ENCODE data around the gene VAMP5. TPM values are rescaled to one million over a fixed set of nuclear protein-coding genes. Genes with fewer than 3 reads are reported as not detected.
A peak's percentile ranks its signal among the peaks of the same experiment; 100 is the strongest.

Gene VAMP5
- total and polyA plus RNA-seq, 4 donors: 9.7 to 74.6 (median 40.2) TPM

- TF ChIP-seq CTCF (IDR thresholded peaks at IDR 0.05; ENCODE audit: low read depth, low read length, missing input control): no peak
- no peak for TF ChIP-seq NR2F2 (IDR thresholded peaks at IDR 0.05)
These were observed 11.7 kb downstream of the VAMP5 start (continued) for GRCh38 chr2:85596026-85596333.

DNA sequence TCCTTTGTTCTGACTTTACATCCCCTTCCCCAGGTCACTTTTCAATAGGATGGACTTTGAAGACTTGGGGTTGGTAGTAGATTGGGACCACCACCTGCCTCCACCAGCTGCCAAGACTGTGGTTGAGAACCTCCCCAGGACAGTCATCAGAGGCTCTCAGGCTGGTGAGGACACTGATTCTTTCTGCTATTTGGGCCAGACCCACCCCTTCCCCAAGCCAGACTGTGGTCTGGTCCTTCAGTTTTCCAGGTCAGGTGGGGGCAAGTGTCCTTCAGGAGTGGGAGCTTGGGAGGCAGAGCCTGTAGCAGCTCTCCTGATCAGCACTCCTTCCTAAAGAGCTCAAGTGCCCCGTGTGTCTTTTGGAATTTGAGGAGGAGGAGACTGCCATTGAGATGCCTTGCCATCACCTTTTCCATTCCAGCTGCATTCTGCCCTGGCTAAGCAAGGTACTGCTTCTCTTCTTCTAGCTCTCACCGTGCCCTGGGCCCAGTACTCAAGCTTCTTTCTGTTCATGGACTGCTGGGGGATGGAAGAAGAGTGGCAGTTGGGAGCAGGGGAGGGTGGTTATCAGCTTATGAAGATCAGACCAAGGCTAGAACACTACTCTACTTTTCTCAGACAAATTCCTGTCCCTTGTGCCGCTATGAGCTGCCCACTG lies 12.4 kb downstream of the VAMP5 start:
- Histone ChIP-seq H3K27ac (ENCODE audit: low read depth in 1 of 2, low read length in 2 of 2) (peak overlapping the region in 1 of 2 donors; percentile 84), H3K9me3 (ENCODE audit: control insufficient read depth in 4 of 4, low read length in 3 of 4) (no peaks in the 10 kb centered on the region), H3K4me1 (ENCODE audit: control insufficient read depth in 4 of 4, insufficient read depth in 4 of 4, low read length in 3 of 4) (peaks cover 15 to 54% (median 44%) of the 10 kb centered on the region in 4 donors), H3K27me3 (ENCODE audit: control insufficient read depth in 4 of 4, insufficient read depth in 4 of 4, low read length in 3 of 4) (no peaks in the 10 kb centered on the region), H3K9ac (ENCODE audit: low read depth in 1 of 2, low read length in 2 of 2) (peak overlapping the region; percentile 40 to 94), H3K36me3 (ENCODE audit: control insufficient read depth in 4 of 4, insufficient read depth in 3 of 4, low read depth in 1 of 4, low read length in 3 of 4) (peaks cover 3 to 16% (median 6%) of the 10 kb centered on the region in 4 donors), H3K4me3 (ENCODE audit: low read depth in 1 of 3, low read length in 3 of 3) (peak overlapping the region; percentile 77 to 91 (median 87))
- TF ChIP-seq GABPA (IDR thresholded peaks at IDR 0.05 in 1 of 2, conservative IDR thresholded peaks at IDR 0.05 in 1 of 2) (no peak), TAF1 (conservative IDR thresholded peaks at IDR 0.05) (no peak), JUND (IDR thresholded peaks at IDR 0.05) (no peak)
- 74% methylated on average over 3 of the region's 3 CpGs for WGBS
- DNase-seq (ENCODE audit: low spot score): no peak

DNA sequence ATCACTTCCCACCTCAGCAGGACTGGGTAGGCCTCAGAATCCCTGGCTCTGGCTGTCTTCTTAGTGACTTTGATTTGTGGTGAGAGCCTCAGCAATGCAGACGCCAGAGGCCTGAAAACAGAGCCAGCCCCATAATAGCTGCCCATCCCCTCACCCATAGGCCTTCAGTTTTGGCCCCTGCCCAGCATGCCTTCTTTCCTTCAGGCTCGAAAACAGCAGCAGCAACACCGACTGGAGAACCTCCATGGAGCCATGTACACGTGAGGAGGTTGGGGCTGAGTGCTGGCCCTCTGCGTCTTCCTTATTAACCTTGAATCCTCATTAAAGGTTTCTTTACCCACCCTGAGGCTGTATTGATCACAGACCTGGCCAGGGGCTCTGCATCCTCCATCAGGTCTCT lies 13.0 kb downstream of the VAMP5 start:
- Histone ChIP-seq H3K27ac (ENCODE audit: low read depth in 1 of 2, low read length in 2 of 2) (no peak overlapping the region), H3K9me3 (ENCODE audit: control insufficient read depth in 4 of 4, low read length in 3 of 4) (no peaks in the 10 kb centered on the region), H3K9ac (ENCODE audit: low read depth in 1 of 2, low read length in 2 of 2) (no peak overlapping the region), H3K4me1 (ENCODE audit: control insufficient read depth in 4 of 4, insufficient read depth in 4 of 4, low read length in 3 of 4) (peaks cover 16 to 60% (median 45%) of the 10 kb centered on the region in 4 donors), H3K4me3 (ENCODE audit: low read depth in 1 of 3, low read length in 3 of 3) (no peak overlapping the region), H3K36me3 (ENCODE audit: control insufficient read depth in 4 of 4, insufficient read depth in 3 of 4, low read depth in 1 of 4, low read length in 3 of 4) (peaks cover 3 to 16% (median 6%) of the 10 kb centered on the region in 4 donors), H3K27me3 (ENCODE audit: control insufficient read depth in 4 of 4, insufficient read depth in 4 of 4, low read length in 3 of 4) (no peaks in the 10 kb centered on the region)
- no peak for DNase-seq (ENCODE audit: low spot score)
- TF ChIP-seq TAF1 (conservative IDR thresholded peaks at IDR 0.05): no peak
- TF ChIP-seq, protein P1, sequence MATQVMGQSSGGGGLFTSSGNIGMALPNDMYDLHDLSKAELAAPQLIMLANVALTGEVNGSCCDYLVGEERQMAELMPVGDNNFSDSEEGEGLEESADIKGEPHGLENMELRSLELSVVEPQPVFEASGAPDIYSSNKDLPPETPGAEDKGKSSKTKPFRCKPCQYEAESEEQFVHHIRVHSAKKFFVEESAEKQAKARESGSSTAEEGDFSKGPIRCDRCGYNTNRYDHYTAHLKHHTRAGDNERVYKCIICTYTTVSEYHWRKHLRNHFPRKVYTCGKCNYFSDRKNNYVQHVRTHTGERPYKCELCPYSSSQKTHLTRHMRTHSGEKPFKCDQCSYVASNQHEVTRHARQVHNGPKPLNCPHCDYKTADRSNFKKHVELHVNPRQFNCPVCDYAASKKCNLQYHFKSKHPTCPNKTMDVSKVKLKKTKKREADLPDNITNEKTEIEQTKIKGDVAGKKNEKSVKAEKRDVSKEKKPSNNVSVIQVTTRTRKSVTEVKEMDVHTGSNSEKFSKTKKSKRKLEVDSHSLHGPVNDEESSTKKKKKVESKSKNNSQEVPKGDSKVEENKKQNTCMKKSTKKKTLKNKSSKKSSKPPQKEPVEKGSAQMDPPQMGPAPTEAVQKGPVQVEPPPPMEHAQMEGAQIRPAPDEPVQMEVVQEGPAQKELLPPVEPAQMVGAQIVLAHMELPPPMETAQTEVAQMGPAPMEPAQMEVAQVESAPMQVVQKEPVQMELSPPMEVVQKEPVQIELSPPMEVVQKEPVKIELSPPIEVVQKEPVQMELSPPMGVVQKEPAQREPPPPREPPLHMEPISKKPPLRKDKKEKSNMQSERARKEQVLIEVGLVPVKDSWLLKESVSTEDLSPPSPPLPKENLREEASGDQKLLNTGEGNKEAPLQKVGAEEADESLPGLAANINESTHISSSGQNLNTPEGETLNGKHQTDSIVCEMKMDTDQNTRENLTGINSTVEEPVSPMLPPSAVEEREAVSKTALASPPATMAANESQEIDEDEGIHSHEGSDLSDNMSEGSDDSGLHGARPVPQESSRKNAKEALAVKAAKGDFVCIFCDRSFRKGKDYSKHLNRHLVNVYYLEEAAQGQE (IDR thresholded peaks at IDR 0.05): no peak
- no peak for TF ChIP-seq EGR1 (IDR thresholded peaks at IDR 0.05; ENCODE audit: low read depth in 2 of 2)
- no peak for TF ChIP-seq HNF4G (IDR thresholded peaks at IDR 0.05)
- TF ChIP-seq YY1 (IDR thresholded peaks at IDR 0.05): no peak
- no peak for TF ChIP-seq FOXA1 (IDR thresholded peaks at IDR 0.05)
- no peak for TF ChIP-seq FOXA2 (IDR thresholded peaks at IDR 0.05)
- no peak for TF ChIP-seq CTCF (IDR thresholded peaks at IDR 0.05; ENCODE audit: low read depth, low read length, missing input control)
- no peak for TF ChIP-seq JUND (IDR thresholded peaks at IDR 0.05)
- TF ChIP-seq HNF4A (conservative IDR thresholded peaks at IDR 0.05): no peak
- TF ChIP-seq RXRA (IDR thresholded peaks at IDR 0.05): no peak
- TF ChIP-seq ATF3 (IDR thresholded peaks at IDR 0.05): no peak
- no peak for TF ChIP-seq SP1 (IDR thresholded peaks at IDR 0.05)
- no peak for TF ChIP-seq GABPA (IDR thresholded peaks at IDR 0.05 in 1 of 2, conservative IDR thresholded peaks at IDR 0.05 in 1 of 2)
- TF ChIP-seq ZBTB33 (IDR thresholded peaks at IDR 0.05): no peak
- 92% methylated on average over 5 of the region's 5 CpGs for WGBS
